GM19328 (cell line): ENCODE measurements around the gene LSM5.

ENCODE experiments used
- ATAC-seq: cut with Tn5 transposase; IDR thresholded peaks from one replicate; pipeline ENCODE4 v1.9.1; 2021; ENCODE audit warnings: mild to moderate bottlenecking, moderate library complexity; ENCODE audit not compliant: unreplicated experiment

The LSM5 gene

DNA sequence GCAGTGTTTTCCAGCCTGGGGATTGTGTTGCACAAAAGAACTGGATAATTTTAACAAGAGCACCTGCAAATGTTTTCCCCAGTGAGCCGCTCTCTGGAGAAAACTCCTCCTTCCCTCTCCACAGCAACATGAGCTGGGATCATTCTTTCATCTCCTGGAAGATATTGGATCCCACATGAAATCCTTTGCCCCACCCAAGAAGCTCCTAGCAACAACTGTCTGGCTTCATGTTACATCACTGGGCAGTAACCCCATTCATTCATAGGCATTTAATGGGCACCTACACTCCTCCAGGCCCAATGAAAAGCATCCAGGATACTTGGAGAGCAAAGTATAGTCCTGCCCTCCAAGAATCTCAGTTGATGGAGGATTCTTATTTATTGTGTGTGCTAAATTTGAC lies 27.2 kb downstream of the LSM5 start:
- no peak for ATAC-seq

DNA sequence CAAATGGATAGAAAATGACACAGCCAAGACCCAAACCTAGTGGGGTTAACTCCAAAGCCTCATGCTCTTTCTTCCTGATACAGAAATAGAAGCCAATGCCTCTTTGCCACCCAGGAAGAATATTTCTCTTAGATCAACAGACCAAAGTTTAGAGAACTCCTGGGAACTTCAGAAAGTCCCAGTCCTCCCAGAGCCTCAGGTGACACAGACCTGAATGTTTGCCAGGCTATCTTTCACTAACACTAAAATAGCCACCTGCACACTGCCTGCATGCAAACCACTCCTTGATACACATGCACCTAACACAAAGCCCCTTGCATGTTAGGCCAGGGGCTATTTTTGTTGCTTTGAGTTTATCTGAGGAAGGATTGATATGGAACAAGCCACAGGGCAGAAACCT lies 27.7 kb downstream of the LSM5 start:
- no peak for ATAC-seq

DNA sequence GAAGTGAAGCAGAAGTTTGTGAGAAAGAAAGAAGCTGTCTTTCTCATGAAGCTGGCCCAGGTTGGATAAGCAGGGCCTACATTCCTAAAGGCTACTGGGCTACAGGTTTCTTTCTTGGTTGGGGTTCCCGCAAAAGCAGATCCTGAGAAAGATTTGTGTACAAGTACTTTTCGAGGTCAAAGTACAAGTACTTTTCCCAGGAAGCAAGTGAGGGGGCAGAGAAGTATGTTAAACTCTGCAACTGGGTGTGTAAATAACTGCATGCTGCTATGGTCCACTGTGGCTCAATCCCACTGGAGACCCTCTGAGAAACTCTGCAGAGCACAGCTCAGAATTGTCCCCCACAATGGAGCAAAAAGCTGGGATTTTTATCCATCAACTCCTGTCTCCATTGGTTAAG lies 28.7 kb downstream of the LSM5 start:
- no peak for ATAC-seq

DNA sequence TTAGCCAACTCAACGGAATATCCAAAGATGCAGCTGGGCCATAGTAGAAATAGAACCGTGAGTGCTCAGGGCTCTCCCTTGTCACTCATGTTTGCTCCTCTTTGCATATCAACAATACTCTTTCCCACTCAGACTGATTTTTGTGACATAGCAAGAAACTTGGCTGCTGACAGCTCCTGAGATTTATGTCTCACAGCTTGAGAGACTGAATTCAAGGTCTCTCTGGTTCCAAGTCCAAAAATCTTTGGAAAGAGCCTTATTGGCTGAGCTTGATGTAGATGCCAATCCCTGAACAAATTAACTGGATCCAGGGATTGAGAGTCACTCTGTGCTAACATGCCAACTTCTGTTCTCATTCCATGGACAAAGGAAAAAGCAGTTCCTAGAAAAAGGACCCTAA lies 30.4 kb downstream of the LSM5 start:
- ATAC-seq: no peak

DNA sequence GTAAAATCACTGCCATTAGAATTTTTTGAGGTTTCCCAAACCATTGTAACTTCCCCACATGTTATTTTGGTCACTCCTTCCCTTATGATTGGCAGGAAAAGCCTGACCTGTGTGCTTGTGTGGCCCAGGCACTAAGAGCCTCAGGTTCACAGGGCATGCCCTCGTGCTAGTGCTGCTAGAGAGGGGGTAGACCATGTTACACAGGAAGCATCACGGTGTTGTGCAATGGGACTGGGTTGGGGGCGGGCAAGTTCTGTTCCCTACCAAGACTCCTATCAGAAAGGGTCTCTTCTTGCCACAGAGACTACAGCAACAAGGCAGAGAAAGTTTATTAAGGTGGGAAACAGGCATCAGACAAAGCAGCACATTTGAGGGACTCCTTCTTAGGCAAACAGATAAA lies 32.2 kb downstream of the LSM5 start:
- no peak for ATAC-seq

DNA sequence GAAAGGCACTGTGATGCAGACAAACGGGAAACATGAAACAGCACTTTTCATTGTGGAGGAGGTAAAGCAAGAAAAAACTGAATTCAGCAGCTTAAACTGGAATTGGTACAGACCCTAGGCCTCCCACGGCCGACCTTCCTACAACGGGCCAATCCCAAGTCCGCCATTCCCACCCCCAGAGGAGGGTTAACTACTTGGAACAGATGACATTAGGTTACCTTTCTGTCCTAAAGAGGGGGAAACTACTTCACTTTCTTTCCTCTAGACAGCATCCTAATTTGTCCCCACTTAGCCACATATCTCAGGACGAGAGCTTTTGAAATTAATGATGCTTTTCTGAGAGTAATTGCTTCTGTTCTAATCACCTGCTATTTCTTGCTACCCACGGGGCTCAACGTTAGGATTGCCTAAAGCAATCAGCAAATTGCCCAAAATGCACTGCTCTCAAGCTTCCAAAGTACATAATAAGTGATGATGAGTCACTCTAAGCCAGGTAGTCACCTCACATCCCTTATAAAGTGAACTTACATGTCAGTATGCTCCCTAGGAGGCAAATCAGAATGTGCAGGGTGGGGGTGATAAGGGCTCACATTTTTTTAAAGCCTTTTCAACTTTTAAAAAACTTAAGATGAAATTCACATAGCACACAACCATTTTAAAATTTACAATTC lies 36.7 kb downstream of the LSM5 start:
- no peak for ATAC-seq

DNA sequence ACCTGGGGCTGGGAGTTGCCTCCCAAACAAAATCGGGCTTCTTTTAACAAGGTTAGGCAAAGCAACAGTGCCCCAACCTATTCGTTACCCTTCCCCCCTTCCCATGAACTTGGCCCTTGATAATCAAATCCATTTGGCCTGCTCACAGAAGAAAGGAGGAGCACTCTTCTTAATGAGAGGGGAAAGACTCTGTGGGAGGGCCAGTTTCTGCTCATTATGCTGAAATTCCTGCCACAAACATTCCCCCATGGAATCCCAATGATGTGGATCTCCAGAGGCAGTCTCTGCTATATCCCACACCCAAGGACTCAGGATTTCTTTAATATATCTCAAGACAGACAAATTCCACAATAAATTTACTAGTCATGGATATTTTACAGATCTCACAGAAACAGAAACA lies 43.0 kb downstream of the LSM5 start:
- ATAC-seq: no peak

DNA sequence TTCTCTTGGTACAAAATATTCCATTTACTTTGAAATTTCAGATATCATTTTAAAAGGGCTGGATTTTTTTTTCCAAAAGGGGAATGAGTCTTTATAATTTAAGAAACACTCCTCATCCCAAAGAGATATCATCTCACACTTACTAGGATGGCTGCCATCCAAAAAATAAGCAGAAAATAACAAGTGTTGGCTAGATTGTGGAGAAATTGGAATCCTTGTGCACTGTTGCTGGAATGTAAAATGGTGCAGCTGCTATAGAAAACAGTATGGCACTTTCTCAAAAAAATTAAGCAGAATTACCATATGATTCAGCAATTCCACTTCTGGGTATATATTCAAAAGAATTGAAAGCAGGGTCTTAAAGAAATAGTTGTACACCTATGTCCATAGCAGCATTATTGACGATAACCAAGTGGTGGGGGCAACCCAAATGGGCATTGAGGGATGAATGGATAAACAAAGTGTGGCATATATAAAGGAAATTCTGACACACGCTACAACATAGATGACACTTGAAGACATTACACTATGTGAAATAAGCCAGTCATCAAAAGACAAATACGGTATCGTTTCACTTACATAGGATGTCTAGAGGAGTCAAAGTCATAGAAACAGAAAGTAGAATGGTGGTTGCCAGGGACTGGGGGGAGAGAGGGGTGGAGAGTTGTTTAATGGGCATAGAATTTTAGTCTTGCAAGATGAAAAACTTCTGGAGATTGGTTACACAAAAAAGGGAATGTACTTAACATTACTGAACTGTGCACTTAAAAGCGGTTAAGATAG lies 53.8 kb downstream of the LSM5 start:
- no peak for ATAC-seq
